ENCODE results near the gene PTPRN.

The PTPRN gene

GRCh38 chr2:219308142-219309101 lies 779 bp downstream of the PTPRN start:
- H3K4me3 ChIP-seq (ENCODE audit: low read length), result peak overlapping the region; percentile 44
- peak; percentile 79 for DNase-seq (ENCODE audit: low read depth, low spot score)
- WGBS (ENCODE audit: insufficient coverage, insufficient read length), result no CpG with 5 or more reads among the region's 45 CpGs
- H3K27ac ChIP-seq (ENCODE audit: low read length), result no peak overlapping the region
- no peaks in the 10 kb centered on the region; the same call in 1 of the 2 replicates for H3K27me3 ChIP-seq (ENCODE audit: control insufficient read depth, insufficient read depth, low read length)
- no peaks in the 10 kb centered on the region for H3K9me3 ChIP-seq (ENCODE audit: control insufficient read depth, insufficient read depth, low read length)
- no peaks in the 10 kb centered on the region for H3K36me3 ChIP-seq (ENCODE audit: control insufficient read depth, insufficient read depth, low read length)
- H3K4me1 ChIP-seq (ENCODE audit: control insufficient read depth, insufficient read depth, low read length), result peaks cover 1% of the 10 kb centered on the region; the same call in 1 of the 2 replicates

DNA sequence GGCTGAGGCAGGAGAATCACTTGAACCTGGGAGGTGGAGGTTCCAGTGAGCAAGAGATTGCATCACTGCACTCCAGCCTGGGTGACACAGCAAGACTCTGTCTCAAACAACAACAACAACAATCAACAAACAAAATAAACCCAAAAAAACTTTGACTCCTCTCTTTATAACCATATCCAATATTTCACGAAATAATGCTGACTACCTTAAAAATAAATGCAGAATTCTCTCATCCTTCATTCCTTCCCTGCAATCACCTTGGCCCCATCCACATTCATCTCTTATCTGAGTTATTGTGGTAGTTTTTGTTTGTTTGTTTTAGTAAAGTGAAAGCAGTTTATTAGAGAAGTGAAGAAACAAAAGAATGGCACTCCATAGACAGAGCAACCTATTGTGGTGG lies 3.2 kb downstream of the PTPRN start:
- 100% methylated on average over 1 of the region's 1 CpG for WGBS (ENCODE audit: insufficient coverage, insufficient read length)
- Histone ChIP-seq H3K27me3 (ENCODE audit: control insufficient read depth, insufficient read depth, low read length) (no peaks in the 10 kb centered on the region; the same call in 1 of the 2 replicates), H3K4me3 (ENCODE audit: low read length) (no peak overlapping the region), H3K27ac (ENCODE audit: low read length) (no peak overlapping the region), H3K36me3 (ENCODE audit: control insufficient read depth, insufficient read depth, low read length) (no peaks in the 10 kb centered on the region), H3K9me3 (ENCODE audit: control insufficient read depth, insufficient read depth, low read length) (no peaks in the 10 kb centered on the region), H3K4me1 (ENCODE audit: control insufficient read depth, insufficient read depth, low read length) (no peaks in the 10 kb centered on the region)
- DNase-seq (ENCODE audit: low read depth, low spot score), result no peak

- no peaks in the 10 kb centered on the region for H3K9me3 ChIP-seq (ENCODE audit: control insufficient read depth, insufficient read depth, low read length)
- no CpG with 5 or more reads among the region's 2 CpGs for WGBS (ENCODE audit: insufficient coverage, insufficient read length)
These were observed 5.0 kb downstream of the PTPRN start for GRCh38 chr2:219304223-219304622.

GRCh38 chr2:219302412-219302968 lies 6.7 kb downstream of the PTPRN start:
- Histone ChIP-seq H3K4me3 (ENCODE audit: low read length) (no peak overlapping the region), H3K27me3 (ENCODE audit: control insufficient read depth, insufficient read depth, low read length) (no peaks in the 10 kb centered on the region; the same call in 1 of the 2 replicates), H3K4me1 (ENCODE audit: control insufficient read depth, insufficient read depth, low read length) (peaks cover 6% of the 10 kb centered on the region), H3K9me3 (ENCODE audit: control insufficient read depth, insufficient read depth, low read length) (no peaks in the 10 kb centered on the region), H3K36me3 (ENCODE audit: control insufficient read depth, insufficient read depth, low read length) (no peaks in the 10 kb centered on the region), H3K27ac (ENCODE audit: low read length) (no peak overlapping the region)
- DNase-seq (ENCODE audit: low read depth, low spot score), result no peak
- no CpG with 5 or more reads among the region's 11 CpGs for WGBS (ENCODE audit: insufficient coverage, insufficient read length)

More at GRCh38 chr2:219304223-219304622, 5.0 kb downstream of the PTPRN start:
- H3K27me3 ChIP-seq (ENCODE audit: control insufficient read depth, insufficient read depth, low read length), result no peaks in the 10 kb centered on the region; the same call in 1 of the 2 replicates
- H3K4me1 ChIP-seq (ENCODE audit: control insufficient read depth, insufficient read depth, low read length), result peaks cover 2% of the 10 kb centered on the region; the same call in 1 of the 2 replicates
- no peak overlapping the region for H3K27ac ChIP-seq (ENCODE audit: low read length)
- H3K36me3 ChIP-seq (ENCODE audit: control insufficient read depth, insufficient read depth, low read length), result no peaks in the 10 kb centered on the region
- no peak for DNase-seq (ENCODE audit: low read depth, low spot score)
- H3K4me3 ChIP-seq (ENCODE audit: low read length), result no peak overlapping the region

GRCh38 chr2:219300022-219300421 lies 9.2 kb downstream of the PTPRN start:
- no peaks in the 10 kb centered on the region for H3K9me3 ChIP-seq (ENCODE audit: control insufficient read depth, insufficient read depth, low read length)
- no peak for DNase-seq (ENCODE audit: low read depth, low spot score)
- H3K27ac ChIP-seq (ENCODE audit: low read length), result no peak overlapping the region
- H3K36me3 ChIP-seq (ENCODE audit: control insufficient read depth, insufficient read depth, low read length), result no peaks in the 10 kb centered on the region
- H3K4me1 ChIP-seq (ENCODE audit: control insufficient read depth, insufficient read depth, low read length), result peaks cover 7% of the 10 kb centered on the region
- no peak overlapping the region for H3K4me3 ChIP-seq (ENCODE audit: low read length)
- H3K27me3 ChIP-seq (ENCODE audit: control insufficient read depth, insufficient read depth, low read length), result peaks cover 2% of the 10 kb centered on the region; the same call in 1 of the 2 replicates
- no CpG with 5 or more reads among the region's 5 CpGs for WGBS (ENCODE audit: insufficient coverage, insufficient read length)

DNA sequence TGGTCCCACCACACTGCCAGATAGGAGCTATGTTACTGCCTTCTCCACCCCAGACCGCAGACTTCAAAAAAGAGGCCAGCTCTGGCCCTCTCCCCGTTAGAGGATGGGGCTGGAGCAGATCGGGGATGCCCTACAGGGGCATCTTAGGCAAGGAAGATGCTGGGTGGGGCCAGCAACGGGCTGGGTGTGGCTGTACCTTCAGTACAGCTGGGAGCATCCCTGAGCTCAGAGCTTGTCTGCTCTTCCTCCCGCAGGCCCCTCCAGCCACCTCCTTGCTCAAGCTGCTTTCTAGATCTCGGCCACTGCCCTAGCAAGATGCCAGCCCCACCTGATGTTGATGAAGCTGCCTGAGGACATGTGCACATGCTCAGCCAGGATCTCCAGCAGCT lies 9.8 kb downstream of the PTPRN start:
- no peaks in the 10 kb centered on the region for H3K9me3 ChIP-seq (ENCODE audit: control insufficient read depth, insufficient read depth, low read length)
- peaks cover 2% of the 10 kb centered on the region; the same call in 1 of the 2 replicates for H3K27me3 ChIP-seq (ENCODE audit: control insufficient read depth, insufficient read depth, low read length)
- DNase-seq (ENCODE audit: low read depth, low spot score), result no peak
- no CpG with 5 or more reads among the region's 6 CpGs for WGBS (ENCODE audit: insufficient coverage, insufficient read length)
- H3K4me1 ChIP-seq (ENCODE audit: control insufficient read depth, insufficient read depth, low read length), result peaks cover 7% of the 10 kb centered on the region
- no peak overlapping the region for H3K27ac ChIP-seq (ENCODE audit: low read length)
- no peaks in the 10 kb centered on the region for H3K36me3 ChIP-seq (ENCODE audit: control insufficient read depth, insufficient read depth, low read length)
- no peak overlapping the region for H3K4me3 ChIP-seq (ENCODE audit: low read length)

- Histone ChIP-seq H3K4me3 (ENCODE audit: low read length) (no peak overlapping the region), H3K36me3 (ENCODE audit: control insufficient read depth, insufficient read depth, low read length) (no peaks in the 10 kb centered on the region), H3K27ac (ENCODE audit: low read length) (no peak overlapping the region), H3K27me3 (ENCODE audit: control insufficient read depth, insufficient read depth, low read length) (peaks cover 2% of the 10 kb centered on the region; the same call in 1 of the 2 replicates), H3K9me3 (ENCODE audit: control insufficient read depth, insufficient read depth, low read length) (no peaks in the 10 kb centered on the region), H3K4me1 (ENCODE audit: control insufficient read depth, insufficient read depth, low read length) (peaks cover 9% of the 10 kb centered on the region)
- no CpG with 5 or more reads among the region's 15 CpGs for WGBS (ENCODE audit: insufficient coverage, insufficient read length)
- DNase-seq (ENCODE audit: low read depth, low spot score), result no peak
These were observed 10.3 kb downstream of the PTPRN start for GRCh38 chr2:219298759-219299371.

DNA sequence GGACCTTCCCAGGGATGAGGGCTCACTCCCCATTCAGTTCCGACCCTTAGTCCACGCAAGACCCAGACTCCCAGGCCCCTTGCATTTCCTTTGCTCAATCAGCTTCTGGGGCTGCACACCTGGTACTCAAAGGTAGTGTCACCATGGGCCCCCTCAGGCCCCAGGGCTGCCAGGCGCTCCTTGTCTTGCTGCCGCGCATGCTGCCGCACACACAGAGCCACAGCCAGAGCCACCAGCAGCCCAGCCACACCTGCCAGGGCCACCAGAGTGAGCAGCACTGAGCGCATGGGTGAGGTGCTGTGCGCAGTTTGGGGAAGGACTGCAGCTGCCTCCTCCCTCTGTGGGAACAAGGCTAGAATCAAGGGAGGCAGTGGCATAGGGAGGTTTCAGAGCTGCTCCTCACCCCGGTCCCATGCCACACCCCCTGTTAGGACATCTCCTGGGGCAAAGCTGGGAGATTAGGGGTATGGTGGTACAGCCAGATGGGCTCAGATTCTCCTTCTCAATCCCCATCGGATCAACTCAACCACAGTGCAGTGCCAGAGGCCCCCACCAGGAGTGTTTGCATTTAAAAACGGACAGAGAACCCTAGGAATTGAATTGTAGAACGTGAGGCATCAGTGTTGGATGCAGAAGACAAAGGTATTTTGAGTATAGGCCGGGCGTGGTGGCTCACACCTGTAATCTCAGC lies 11.3 kb downstream of the PTPRN start:
- no peak for DNase-seq (ENCODE audit: low read depth, low spot score)
- H3K27ac ChIP-seq (ENCODE audit: low read length), result no peak overlapping the region
- no CpG with 5 or more reads among the region's 14 CpGs for WGBS (ENCODE audit: insufficient coverage, insufficient read length)
- H3K4me1 ChIP-seq (ENCODE audit: control insufficient read depth, insufficient read depth, low read length), result peaks cover 9% of the 10 kb centered on the region
- H3K4me3 ChIP-seq (ENCODE audit: low read length), result no peak overlapping the region
- H3K36me3 ChIP-seq (ENCODE audit: control insufficient read depth, insufficient read depth, low read length), result no peaks in the 10 kb centered on the region
- no peaks in the 10 kb centered on the region for H3K9me3 ChIP-seq (ENCODE audit: control insufficient read depth, insufficient read depth, low read length)
- peaks cover 2% of the 10 kb centered on the region; the same call in 1 of the 2 replicates for H3K27me3 ChIP-seq (ENCODE audit: control insufficient read depth, insufficient read depth, low read length)

GRCh38 chr2:219296631-219297391 lies 12.4 kb downstream of the PTPRN start:
- Histone ChIP-seq H3K36me3 (ENCODE audit: control insufficient read depth, insufficient read depth, low read length) (no peaks in the 10 kb centered on the region), H3K27ac (ENCODE audit: low read length) (no peak overlapping the region), H3K9me3 (ENCODE audit: control insufficient read depth, insufficient read depth, low read length) (no peaks in the 10 kb centered on the region), H3K4me3 (ENCODE audit: low read length) (no peak overlapping the region), H3K4me1 (ENCODE audit: control insufficient read depth, insufficient read depth, low read length) (peaks cover 9% of the 10 kb centered on the region), H3K27me3 (ENCODE audit: control insufficient read depth, insufficient read depth, low read length) (peaks cover 2% of the 10 kb centered on the region; the same call in 1 of the 2 replicates)
- no CpG with 5 or more reads among the region's 25 CpGs for WGBS (ENCODE audit: insufficient coverage, insufficient read length)
- DNase-seq (ENCODE audit: low read depth, low spot score), result no peak

Data from iPS DF 6.9 (cell line).